HG02943 (cell line): ENCODE measurements around the gene CTSS.

Experiments used
- ATAC-seq: cut with Tn5 transposase; IDR thresholded peaks from one replicate; pipeline ENCODE4 v1.9.1; 2021; ENCODE audit warnings: mild to moderate bottlenecking, low read depth, moderate library complexity; ENCODE audit not compliant: unreplicated experiment

Gene CTSS

DNA sequence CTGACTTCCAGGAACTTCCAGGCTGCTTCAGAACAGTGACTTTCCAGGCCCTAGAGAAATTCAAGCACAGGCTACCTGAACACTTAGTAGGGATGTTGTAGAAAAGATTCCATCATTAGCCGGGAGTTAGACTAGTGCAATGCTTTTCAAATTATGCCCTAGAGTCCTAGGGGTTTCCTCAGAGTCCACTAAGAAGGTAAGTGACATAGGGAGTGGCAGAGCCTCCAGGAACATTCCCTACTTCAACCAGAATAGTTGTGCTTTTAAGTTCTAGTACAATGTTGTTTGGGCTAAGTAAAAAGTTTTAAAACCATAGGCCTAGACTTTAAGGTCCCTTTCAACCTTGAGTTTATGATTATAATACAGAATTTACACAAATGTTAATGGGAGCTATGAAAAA is 59.5 kb downstream of the CTSS start:
- no peak for ATAC-seq

DNA sequence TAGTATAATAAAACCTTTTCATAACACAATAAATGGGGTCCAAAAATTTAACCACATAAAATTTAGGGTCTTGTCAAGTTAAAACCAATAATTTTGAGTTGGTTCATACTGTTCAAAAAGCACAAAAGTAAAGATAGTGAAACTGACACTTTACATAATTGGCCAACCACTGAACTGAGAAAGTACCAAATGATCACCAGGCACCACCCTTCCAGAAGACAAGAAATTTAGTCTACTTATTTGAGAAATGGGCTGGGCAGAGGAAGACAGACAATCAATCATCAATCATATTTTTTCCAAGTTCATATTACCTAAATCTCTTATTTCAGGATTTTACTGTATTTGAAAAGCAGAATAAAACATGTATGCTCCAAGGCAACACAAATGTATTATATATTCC is 62.2 kb downstream of the CTSS start:
- no peak for ATAC-seq

DNA sequence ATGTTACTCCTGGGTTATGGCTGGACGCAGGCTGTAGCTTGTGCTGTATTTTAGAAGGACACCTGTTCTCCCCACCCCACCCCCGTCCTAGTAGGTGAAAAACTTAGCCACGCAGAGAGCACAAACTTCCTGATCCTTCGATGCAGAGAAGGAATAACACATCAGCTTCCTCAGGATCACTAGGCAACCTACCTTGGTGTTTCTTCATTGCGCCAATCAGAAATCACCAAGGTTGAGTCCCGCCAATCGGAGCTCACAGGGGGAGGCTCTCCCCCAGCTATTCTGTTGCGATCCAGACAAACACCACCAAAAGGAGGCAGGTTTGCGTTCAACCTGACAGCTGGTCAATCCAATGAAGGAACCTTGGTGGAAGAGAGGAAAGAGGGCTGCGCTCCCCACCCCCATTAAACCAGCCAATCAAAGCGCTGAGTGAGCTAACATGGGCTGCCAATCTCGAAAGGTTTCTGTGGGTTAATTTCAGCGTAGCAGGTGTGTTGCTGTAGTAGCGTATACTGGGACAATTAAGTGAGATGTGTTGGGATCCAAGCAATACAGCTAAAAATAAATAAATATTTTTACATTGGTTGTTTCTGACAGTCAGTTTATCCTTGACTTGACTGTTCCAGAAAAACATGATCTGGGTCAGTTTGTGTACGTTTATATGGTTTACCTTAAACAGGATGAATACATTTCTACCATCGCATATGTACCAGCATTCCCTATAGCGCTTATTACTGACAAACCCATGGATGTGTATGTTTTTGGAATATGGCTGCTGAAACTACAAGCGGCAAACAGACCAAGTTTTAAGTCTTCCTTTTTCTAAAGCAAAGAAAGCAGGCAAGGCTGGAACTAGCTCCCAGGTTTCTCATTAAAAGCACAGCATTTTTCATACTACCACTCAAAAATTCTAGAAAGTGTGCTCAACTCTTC is 68.3 kb downstream of the CTSS start, which contains the start of gene GOLPH3L:
TSS of gene GOLPH3L (minus strand) at position 160 of the 933 bp plus-strand sequence. CDS start 2,316 bp downstream, outside the sequence.
- ATAC-seq: peak; percentile 97

DNA sequence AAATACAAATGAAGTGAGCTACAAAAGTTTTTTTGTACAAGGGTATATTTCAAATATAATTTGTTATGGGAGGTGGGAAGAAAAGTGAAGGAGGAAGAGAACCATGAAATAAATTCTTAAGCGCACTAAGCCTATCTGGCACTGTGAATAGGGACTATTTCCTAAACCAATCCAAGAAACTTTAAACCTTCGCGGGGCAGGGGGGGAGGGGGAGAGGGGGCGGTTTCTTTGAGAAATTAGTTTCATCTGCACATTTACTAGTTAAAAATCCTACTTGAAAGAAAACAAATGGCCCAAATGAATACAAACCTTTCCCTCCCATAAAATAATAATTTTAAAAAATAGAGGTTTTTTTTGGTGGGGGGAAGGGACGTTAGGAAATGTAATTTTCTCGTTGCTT is 69.0 kb downstream of the CTSS start:
- ATAC-seq: no peak

DNA sequence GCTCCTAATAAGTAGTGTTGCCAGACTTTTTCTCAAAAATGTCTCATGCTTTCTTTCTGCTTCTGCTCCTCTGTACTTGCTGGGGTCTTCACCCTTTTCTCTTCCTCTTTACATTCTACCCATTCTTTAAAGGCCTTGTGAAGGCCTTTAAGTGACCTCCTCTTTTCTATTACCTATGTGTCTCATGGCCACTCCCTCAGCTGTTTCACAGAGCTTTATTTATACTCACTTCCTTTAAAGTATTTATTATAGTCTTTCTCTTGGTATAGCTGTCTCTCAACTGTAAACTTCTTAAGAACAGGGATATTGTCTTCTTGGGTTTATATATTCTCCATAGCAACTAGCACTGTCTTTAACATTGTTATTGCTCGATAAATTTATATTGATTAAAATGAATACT is 69.4 kb downstream of the CTSS start:
- no peak for ATAC-seq

DNA sequence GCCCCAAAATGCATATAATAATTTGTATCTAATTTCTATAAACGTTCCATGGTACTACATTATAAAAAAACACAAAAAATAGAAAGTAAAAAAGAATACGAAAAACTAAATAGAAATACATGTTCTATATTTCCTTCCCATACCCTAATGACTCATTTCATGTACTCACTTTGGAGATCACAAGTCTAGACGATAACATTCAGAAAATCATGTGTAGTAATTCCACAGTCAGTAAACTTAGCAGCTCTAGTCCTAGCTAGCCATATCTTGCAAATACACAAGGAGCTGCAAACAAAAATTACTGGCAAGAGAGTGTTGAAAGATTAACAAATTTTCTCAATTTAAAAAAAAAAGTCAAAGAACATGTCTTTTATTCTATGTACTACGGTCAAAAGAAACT is 70.0 kb downstream of the CTSS start:
- no peak for ATAC-seq

DNA sequence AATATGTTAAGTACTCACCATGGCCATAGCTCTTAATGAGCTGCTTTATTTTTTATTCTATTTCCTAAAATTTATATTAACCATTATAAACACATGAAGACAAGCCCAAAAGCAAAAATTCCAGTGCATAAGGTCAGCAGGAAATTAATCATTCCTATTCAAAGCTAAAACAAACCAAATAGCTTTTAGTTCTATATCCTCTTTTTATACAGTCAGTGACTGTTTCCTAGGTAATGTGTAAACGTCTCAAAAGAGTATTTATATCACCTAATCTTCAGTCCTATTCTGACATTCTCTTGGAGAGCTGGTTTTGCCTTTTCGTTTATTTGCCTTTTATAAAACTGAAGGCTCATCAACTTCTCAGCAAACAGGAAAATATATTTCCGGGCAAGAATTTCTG is 72.9 kb downstream of the CTSS start:
- ATAC-seq: no peak

DNA sequence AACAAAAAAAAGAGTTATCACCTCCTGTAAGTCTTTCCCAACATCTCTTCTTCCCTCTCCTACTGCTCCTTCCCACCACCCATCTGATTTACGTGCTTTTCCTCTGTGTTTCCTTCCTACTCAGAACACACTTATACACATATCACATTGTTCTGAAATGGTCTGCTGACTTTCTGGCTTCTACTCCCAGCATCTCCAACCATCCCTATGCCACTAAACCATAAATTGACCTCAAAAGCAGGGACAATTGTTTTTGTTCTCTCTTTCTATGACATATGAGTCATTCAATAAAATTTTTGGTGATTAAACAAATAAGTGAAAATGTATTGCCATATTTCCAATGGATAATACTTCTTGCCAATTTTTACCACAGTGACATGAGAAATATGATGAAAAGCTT is 76.8 kb downstream of the CTSS start:
- no peak for ATAC-seq

DNA sequence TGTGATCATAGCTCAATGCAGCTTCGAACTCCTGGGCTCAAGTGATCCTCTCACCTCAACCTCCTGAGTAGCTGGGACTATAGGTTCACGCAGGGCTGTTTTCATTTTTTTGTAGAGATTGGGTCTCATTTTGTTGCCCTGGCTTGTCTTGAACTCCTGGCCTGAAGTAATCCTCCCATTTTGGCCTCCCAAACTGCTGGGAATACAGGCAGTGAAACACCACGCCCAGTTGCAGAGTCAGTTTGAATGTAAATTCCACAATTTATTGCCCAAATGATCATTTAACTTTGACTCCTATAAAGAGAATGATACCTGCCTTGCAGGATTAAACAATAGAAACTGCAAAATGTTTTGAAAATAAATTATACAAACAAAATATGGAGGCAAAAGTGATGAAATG is 79.3 kb downstream of the CTSS start:
- ATAC-seq: no peak

DNA sequence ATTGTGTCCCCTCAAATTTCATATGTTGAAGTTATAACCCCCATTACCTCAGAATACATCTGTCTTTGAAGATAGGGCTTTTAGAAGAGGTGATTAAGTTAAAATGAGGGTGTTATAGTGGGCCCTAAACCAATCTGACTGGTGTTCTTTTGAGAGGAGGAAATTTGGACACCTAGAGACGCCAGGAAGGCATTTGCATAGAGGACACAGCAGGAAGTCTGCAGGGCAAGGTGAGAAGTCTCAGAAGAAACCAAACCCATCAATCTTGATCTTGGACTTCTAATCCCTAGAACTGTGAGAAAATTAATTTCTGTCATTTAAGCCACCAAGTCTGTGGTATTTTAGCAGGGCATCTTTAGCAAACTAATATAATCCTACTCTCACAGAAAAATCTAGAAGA is 81.7 kb downstream of the CTSS start:
- ATAC-seq: no peak
